ENCODE results near the gene PFN3. TPM values are rescaled to one million over a fixed set of nuclear protein-coding genes. Genes with fewer than 3 reads are reported as not detected.
"Not testable (repeated sequence)": the region's sequence is repeated elsewhere in the genome, so short reads cannot be mapped to it uniquely, and the experiment has no call there.

PFN3 gene
- total RNA-seq, 2 donors from 2014 or later = not detected

- no peak for DNase-seq (ENCODE audit: low spot score)
- Histone ChIP-seq H3K9me3 (no peaks in the 10 kb centered on the region), H3K27ac (no peak overlapping the region), H3K4me1 (ENCODE audit: control insufficient read depth in 1 of 2, low read depth in 2 of 2) (peaks cover 6 to 8% of the 10 kb centered on the region in 2 donors), H3K4me3 (no peak overlapping the region), H3K36me3 (no peaks in the 10 kb centered on the region), H3K27me3 (replicated peaks; ENCODE audit: insufficient read depth) (no peaks in the 10 kb centered on the region)
- ATAC-seq (ENCODE audit: insufficient number of reproducible peaks, low FRiP score, low read depth) = no peak
- TF ChIP-seq CTCF (IDR thresholded peaks at IDR 0.05) = no peak
Observed at GRCh38 chr5:177421062-177421798, 20.8 kb upstream of the PFN3 start.

GRCh38 chr5:177420472-177420871 is 20.0 kb upstream of the PFN3 start:
- not testable (repeated sequence) for H3K4me1 ChIP-seq (ENCODE audit: control insufficient read depth in 1 of 2, low read depth in 2 of 2); H3K4me3 ChIP-seq; H3K27me3 ChIP-seq (replicated peaks; ENCODE audit: insufficient read depth); H3K36me3 ChIP-seq; ATAC-seq (ENCODE audit: insufficient number of reproducible peaks, low FRiP score, low read depth); DNase-seq (ENCODE audit: low spot score); H3K9me3 ChIP-seq; H3K27ac ChIP-seq

- H3K27ac ChIP-seq = no peak overlapping the region
- no peaks in the 10 kb centered on the region for H3K36me3 ChIP-seq
- H3K4me3 ChIP-seq = no peak overlapping the region
- H3K4me1 ChIP-seq (ENCODE audit: control insufficient read depth in 1 of 2, low read depth in 2 of 2) = no peaks in the 10 kb centered on the region
- DNase-seq (ENCODE audit: low spot score) (no peak), ATAC-seq (ENCODE audit: insufficient number of reproducible peaks, low FRiP score, low read depth) (no peak)
- no peaks in the 10 kb centered on the region for H3K9me3 ChIP-seq
- TF ChIP-seq CTCF (IDR thresholded peaks at IDR 0.05) = no peak
- no peaks in the 10 kb centered on the region for H3K27me3 ChIP-seq (replicated peaks; ENCODE audit: insufficient read depth)
Observed at GRCh38 chr5:177419046-177419445, 18.6 kb upstream of the PFN3 start.

GRCh38 chr5:177417081-177417480 is 16.6 kb upstream of the PFN3 start:
- H3K27ac ChIP-seq; H3K27me3 ChIP-seq (replicated peaks; ENCODE audit: insufficient read depth); H3K4me1 ChIP-seq (ENCODE audit: control insufficient read depth in 1 of 2, low read depth in 2 of 2); DNase-seq (ENCODE audit: low spot score); ATAC-seq (ENCODE audit: insufficient number of reproducible peaks, low FRiP score, low read depth); H3K9me3 ChIP-seq; H3K36me3 ChIP-seq; H3K4me3 ChIP-seq: not testable (repeated sequence)

- Histone ChIP-seq H3K4me3 (no peak overlapping the region), H3K27ac (no peak overlapping the region), H3K4me1 (ENCODE audit: control insufficient read depth in 1 of 2, low read depth in 2 of 2) (no peaks in the 10 kb centered on the region), H3K36me3 (no peaks in the 10 kb centered on the region), H3K9me3 (no peaks in the 10 kb centered on the region), H3K27me3 (replicated peaks; ENCODE audit: insufficient read depth) (no peaks in the 10 kb centered on the region)
- no peak for TF ChIP-seq CTCF (IDR thresholded peaks at IDR 0.05)
- ATAC-seq (ENCODE audit: insufficient number of reproducible peaks, low FRiP score, low read depth) (no peak), DNase-seq (ENCODE audit: low spot score) (no peak)
Observed at GRCh38 chr5:177414481-177414880, 14.0 kb upstream of the PFN3 start.

GRCh38 chr5:177412603-177413233 is 12.3 kb upstream of the PFN3 start:
- TF ChIP-seq CTCF (IDR thresholded peaks at IDR 0.05) = no peak
- no peak overlapping the region for H3K27ac ChIP-seq
- H3K36me3 ChIP-seq = no peaks in the 10 kb centered on the region
- DNase-seq (ENCODE audit: low spot score) = no peak
- H3K9me3 ChIP-seq = no peaks in the 10 kb centered on the region
- H3K27me3 ChIP-seq (replicated peaks; ENCODE audit: insufficient read depth) = no peaks in the 10 kb centered on the region
- no peaks in the 10 kb centered on the region for H3K4me1 ChIP-seq (ENCODE audit: control insufficient read depth in 1 of 2, low read depth in 2 of 2)
- no peak for ATAC-seq (ENCODE audit: insufficient number of reproducible peaks, low FRiP score, low read depth)
- no peak overlapping the region for H3K4me3 ChIP-seq
